Activated naive CD4-positive, alpha-beta T cell treated with Interleukin-2 at 50 U/mL for 16 hours (primary cell): Measurements from ENCODE around the gene PRR23B.
"Not testable (repeated sequence)": the region's sequence is repeated elsewhere in the genome, so short reads cannot be mapped to it uniquely, and the experiment has no call there.

Source experiments
- DNase-seq: peaks from one replicate; pipeline ENCODE4 v3.0.0-alpha.2; 2020

PRR23B gene

GRCh38 chr3:139020868-139021234 is at the start of gene PRR23B:
PRR23B (minus strand) TSS chr3:139020926; CDS start chr3:139020661, 265 bp downstream.
- no peak for DNase-seq

GRCh38 chr3:139062918-139063317 is 42.2 kb upstream of the PRR23B start:
- no peak for DNase-seq

DNA sequence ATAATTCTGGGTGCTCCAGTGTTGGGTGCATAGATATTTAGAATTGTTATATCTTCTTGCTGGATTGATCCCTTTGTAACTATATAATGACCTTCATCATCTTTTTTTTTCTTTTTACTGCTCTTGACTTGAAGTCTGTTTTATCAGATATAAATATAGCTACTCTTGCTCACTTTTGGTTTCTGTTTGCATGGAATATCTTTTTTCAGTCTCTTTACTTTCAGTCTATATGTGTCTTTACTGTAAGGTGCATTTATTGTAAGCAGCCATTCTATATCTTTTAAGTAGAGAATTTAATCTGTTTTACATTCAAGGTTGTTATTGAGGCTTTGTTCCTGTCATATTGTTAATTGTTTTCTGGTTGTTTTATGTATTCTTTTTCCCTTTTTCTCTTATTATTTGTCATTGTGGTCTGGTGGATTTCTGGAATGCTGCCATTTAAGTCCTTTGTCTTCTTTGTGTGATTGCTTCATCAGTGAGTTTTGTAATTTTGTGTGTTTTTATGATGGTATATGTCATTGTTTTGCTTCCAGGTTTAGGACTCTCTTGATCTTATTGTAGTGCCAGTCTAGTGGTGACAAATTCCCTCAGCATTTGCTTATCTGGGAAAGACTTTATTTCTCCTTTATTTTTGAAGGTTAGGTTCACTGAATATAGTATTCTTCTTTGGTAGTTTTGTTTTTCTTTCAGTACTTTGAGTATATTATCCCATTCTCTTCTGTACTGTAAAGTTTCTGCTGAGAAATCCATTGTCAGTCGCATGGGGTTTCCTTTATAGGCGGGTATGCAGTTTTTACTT is 32.3 kb upstream of the PRR23B start:
- no peak for DNase-seq

DNA sequence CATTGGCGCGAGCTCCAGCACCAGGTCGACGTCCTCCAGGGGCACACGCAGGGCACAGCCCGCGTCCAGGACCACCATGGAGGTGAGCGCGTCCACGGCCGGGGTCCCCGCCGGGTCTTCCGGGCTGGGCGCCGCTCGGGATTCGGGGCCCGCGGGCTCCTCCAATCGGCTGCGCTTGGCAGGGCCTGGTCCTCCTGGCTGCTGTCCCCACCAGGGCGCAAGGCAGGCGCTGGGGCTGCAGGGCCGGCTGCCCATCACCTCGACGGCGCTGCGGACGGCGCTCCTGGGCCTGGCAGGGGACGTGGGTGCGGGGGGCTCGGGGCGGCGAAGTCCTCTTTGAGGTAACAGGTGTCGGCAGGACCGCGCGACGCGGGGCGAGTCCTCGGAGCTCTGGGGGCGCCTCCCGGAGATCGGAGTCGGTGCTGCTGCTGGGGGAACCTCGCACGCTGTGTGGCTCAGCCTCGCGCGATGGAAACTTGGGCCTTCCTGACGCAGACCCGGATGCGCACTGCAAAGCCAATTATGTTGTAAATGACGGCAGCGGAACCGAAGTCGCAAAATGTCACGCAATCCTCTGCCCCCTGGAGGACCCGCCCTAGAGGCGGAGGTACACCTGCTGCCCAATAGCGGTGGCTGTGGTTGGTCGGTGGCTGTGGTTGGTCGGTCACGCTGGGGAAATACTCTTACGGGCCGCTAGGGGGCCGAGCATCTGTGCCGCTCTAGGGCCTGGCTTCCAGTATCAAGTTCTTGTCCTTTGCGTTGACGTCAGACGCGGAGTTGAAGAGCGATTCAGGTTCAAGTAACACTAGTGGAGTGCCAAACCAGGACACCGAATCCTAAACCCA is 23.9 kb upstream of the PRR23B start, which contains the start of gene PRR23C:
PRR23C (minus strand) TSS at position 527 of the 845 bp plus-strand sequence; CDS start at position 255, 272 bp downstream.
- DNase-seq = no peak

- no peak for DNase-seq
Observed at GRCh38 chr3:139043554-139044365, 23.0 kb upstream of the PRR23B start.

DNA sequence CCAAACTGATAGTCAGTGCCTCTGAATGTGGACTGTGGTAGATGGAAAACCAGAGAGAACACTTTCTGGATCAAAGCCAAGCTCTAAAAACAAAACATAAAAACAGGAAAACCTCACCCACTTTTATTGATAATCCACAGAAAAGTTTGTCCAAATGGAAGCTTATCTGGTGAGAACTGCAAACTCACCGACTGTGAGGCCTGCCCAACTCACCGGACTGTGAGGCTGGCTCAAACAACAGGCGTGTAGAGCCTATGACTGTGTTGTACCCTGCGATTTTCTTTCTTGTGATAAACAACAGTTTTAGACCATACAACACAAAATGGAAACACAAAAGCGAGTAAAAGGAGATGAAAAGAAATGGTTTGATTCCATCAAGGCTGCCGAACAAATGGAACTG is 16.8 kb upstream of the PRR23B start:
- no peak for DNase-seq

- DNase-seq = no peak
Observed at GRCh38 chr3:139032326-139033002, 11.7 kb upstream of the PRR23B start.

DNA sequence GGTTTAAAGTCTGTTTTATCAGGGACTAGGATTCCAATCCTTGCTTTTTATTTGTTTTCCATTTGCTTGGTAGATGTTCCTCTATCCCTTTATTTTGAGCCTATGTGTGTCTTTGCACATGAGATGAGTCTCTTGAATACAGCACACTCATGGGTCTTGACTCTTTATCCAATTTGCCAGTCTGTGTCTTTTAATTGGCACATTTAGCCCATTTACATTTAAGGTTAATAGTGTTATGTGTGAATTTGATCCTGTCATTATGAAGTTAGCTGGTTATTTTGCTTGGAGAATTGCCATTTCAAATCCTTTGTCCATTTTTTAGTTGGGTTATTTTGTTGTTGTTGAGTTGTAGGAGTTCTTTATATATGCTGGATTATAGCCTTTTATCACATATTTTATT is 9.8 kb upstream of the PRR23B start:
- DNase-seq = not testable (repeated sequence)

GRCh38 chr3:139024968-139025367 is 4.2 kb upstream of the PRR23B start:
- DNase-seq = no peak

DNA sequence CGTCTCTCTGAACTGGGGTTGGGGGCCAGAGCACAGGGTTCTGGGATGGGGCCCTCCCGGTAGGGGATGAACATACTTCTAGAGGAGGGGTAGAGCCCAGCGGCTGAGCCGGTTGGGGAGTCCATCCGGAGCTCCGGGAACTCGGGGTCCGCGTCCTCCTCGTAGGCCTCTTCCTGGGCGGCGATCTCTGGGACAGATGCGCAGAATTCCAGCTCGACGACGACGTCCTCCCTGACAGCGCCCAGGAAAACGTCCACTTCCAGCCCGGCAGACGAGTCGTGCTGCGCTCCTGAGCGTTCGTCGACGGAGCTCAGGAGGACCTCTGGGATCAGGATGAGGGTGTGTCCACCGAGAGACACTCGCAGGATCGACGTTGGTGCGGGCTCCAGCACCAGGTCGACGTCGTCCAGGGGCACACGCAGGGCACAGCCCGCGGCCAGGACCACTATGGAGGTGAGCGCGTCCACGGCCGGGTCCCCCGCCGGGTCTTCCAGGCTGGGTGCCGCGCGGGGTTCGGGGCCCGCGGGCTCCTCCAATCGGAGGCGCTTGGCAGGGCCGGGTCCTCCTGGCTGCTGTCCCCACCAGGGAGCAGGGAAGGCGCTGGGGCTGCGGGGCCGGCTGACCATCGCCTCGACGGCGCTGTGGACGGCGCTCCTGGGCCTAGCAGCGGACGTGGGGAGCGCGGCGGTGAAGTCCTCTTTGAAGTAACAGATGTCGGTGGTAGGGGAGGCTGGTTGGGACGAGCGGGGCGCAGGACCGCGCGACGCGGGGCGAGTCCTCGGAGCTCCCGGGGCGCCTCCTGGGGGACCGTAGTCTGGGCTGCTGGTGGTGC is 474 bp downstream of the PRR23B start:
- DNase-seq = no peak

DNA sequence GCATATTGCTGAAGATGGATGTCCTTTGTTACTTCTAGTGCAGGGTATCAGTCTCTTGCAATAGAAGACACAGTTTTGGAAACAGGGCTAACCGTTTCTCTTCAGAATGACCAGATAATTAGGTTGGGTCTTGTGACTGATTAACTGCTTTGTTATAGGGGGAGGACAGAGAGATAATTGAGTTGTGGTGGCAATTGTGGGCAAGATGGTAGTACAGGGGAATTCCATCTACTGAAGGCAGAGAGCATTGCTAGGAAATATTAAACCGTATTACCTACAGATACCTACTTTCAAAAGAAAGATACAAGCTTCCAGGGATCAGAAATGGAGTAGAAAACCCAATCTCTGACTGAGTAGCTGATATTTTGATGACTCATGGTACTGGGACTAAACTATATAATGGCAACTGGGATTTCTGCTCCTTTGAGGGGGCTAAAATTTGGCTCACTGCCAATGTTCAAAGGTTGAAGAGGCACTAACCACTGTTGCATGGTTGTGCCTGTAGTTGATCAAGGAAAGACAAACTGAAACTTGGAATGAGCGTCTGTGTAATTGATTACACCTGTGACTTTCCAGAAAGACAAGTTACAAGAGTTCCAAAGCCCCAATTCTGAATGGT is 4.2 kb downstream of the PRR23B start:
- no peak for DNase-seq

DNA sequence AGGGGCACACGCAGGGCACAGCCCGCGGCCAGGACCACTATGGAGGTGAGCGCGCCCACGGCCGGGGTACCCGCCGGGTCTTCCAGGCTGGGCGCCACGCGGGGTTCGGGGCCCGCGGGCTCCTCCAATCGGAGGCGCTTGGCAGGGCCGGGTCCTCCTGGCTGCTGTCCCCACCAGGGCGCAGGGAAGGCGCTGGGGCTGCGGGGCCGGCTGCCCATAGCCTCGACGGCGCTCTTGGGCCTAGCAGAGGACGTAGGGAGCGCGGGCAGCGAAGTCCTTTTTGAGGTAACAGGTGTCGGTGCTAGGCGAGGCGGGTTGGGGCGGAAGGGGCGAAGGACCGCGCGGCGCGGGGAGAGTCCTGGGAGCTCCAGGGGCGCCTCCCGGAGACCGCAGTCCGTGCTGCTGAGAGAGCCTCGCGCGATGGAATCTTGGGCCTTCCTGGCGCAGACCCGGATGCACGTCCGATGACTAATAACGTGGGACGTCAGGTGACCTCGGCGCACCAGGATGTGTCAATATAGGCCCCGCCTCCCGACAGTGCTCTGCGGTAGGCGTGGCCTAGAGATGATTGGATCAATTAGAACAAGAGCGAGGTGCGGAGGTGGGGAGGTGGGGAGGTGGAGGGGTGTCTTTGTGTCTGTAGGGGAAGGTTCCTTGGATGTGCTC is 14.5 kb downstream of the PRR23B start, which contains the start of gene PRR23A:
PRR23A (minus strand) TSS at position 218 of the 666 bp plus-strand sequence; CDS start at position 218, 0 bp downstream.
- DNase-seq = no peak

DNA sequence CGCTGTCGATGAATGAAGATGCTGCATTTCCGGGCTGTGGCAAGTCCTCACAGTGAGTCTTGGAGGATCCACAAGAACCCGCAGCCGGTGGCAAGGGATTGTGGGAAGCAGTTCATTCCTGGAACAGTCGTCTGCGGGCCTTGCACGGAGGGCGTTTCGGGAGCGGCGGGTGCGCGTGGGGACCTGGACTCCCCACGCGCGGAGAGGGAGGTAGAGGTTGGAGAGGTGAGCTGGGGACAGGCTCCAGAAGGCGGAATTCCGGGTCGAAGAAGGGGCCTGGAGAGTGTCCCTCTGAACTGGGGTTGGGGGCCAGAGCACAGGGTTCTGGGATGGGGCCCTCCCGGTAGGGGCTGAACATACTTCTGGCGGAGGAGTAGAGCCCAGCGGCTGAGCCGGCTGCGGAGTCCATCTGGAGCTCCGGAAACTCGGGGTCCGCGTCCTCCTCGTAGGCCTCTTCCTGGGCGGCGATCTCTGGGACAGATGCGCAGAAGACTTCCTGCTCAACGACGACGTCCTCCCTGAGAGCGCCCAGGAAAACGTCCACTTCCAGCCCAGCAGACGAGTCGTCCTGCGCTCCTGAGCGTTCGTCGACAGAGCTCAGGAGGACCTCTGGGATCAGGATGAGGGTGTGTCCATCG is 15.3 kb downstream of the PRR23B start:
- no peak for DNase-seq

DNA sequence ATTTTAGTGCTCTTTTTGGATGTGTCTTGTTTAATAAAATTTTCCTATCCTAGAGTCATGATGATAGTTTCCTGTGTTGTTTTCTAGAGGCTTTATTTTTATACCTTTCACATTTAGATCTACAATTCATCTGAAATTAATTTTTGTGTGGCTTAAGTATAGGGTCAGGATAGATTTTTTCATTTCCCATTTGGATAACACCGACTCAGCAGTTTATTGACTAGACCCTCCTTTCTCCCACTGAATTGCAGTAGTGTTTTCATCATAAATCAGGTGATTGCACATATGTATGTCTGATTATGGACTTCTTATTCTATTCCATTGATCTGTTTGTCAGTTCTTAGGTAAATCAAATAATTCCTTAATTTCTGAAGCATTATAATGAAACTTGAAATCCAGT is 25.0 kb downstream of the PRR23B start:
- DNase-seq = no peak

GRCh38 chr3:138987181-138987580 is 33.5 kb downstream of the PRR23B start:
- no peak for DNase-seq

- no peak for DNase-seq
Observed at GRCh38 chr3:138985932-138986331, 34.8 kb downstream of the PRR23B start.

DNA sequence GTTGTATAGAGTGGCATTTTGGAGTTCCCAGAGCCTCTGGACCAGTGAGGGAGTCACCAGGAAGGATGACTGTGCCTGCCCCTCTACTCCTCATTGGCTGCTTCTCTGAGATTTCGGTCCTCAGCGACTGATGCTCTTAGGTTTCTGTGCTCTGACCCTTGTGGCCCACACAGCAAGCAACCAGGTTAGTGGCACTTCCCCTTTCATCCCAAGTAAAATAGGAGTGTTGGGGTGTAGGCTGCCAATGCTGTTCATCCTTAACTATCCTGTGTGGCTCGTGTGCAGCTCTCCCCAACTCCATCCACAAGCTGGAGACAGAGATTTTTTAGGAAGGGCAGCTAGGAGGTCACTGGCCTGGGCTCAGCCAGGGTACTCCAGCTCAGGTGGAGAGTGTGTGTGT is 35.9 kb downstream of the PRR23B start:
- no peak for DNase-seq

DNA sequence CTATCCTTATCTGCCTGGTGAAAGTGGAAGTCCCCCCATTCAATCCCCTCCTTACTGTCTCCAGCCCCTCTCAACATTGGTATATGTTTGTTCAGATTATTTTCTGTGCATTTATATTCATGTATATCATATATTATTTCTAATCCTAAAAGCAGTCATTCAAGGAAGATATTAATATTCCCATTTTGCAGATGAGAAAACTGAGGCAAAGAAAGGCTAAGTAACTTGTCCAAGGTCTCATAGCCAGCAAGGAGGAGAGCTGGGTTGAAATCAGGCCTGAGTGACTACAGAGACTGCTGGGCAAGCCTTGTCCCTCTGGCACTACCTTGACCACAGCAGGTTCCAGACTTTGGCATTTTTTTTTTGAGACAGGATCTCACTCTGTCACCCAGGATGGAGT is 44.7 kb downstream of the PRR23B start:
- no peak for DNase-seq

- no peak for DNase-seq
Observed at GRCh38 chr3:138975351-138975750, 45.4 kb downstream of the PRR23B start.

- DNase-seq = no peak
Observed at GRCh38 chr3:138974462-138974861, 46.3 kb downstream of the PRR23B start.
